HK-2 (cell line): ENCODE results near the gene CDT1.

Experiments
- DNase-seq: peaks from one replicate; pipeline ENCODE4 v3.0.0-alpha.2; 2018; ENCODE audit not compliant: unreplicated experiment

The CDT1 gene

GRCh38 chr16:88836791-88837190, 33.2 kb downstream of the CDT1 start:
- no peak for DNase-seq

GRCh38 chr16:88837806-88838205, 34.2 kb downstream of the CDT1 start:
- no peak for DNase-seq

- no peak for DNase-seq
Observed at GRCh38 chr16:88838566-88838965, 35.0 kb downstream of the CDT1 start.

- DNase-seq: no peak
Observed at GRCh38 chr16:88839026-88839529, 35.5 kb downstream of the CDT1 start.

- DNase-seq: no peak
Observed at GRCh38 chr16:88839745-88840599, 36.4 kb downstream of the CDT1 start.

- DNase-seq: no peak
Observed at GRCh38 chr16:88840600-88841215, 37.1 kb downstream of the CDT1 start.

- DNase-seq: no peak
Observed at GRCh38 chr16:88841521-88842307, 38.1 kb downstream of the CDT1 start.

- DNase-seq: no peak
Observed at GRCh38 chr16:88842308-88842756, 38.7 kb downstream of the CDT1 start.

- no peak for DNase-seq
Observed at GRCh38 chr16:88842806-88843205, 39.2 kb downstream of the CDT1 start.

- DNase-seq: no peak
Observed at GRCh38 chr16:88843256-88843655, 39.7 kb downstream of the CDT1 start.

GRCh38 chr16:88844419-88845036, 40.9 kb downstream of the CDT1 start:
- DNase-seq: no peak

- no peak for DNase-seq
Observed at GRCh38 chr16:88846088-88846487, 42.5 kb downstream of the CDT1 start.

GRCh38 chr16:88847654-88848053, 44.1 kb downstream of the CDT1 start:
- DNase-seq: no peak

- no peak for DNase-seq
Observed at GRCh38 chr16:88848557-88848956, 45.0 kb downstream of the CDT1 start.

GRCh38 chr16:88850531-88851199, 47.1 kb downstream of the CDT1 start:
- no peak for DNase-seq

- DNase-seq: no peak
Observed at GRCh38 chr16:88851616-88852015, 48.0 kb downstream of the CDT1 start.

- DNase-seq: no peak
Observed at GRCh38 chr16:88853325-88853941, 49.8 kb downstream of the CDT1 start.

GRCh38 chr16:88854306-88855111, 50.9 kb downstream of the CDT1 start:
- no peak for DNase-seq

- no peak for DNase-seq
Observed at GRCh38 chr16:88855176-88855575, 51.6 kb downstream of the CDT1 start.

GRCh38 chr16:88855736-88856121, 52.1 kb downstream of the CDT1 start:
- DNase-seq: no peak
